Stimulated activated naive CD4-positive, alpha-beta T cell treated with Interleukin-2 at 50 U/mL for 16 hours (primary cell): ENCODE results near the gene SMOC2.

ENCODE experiments used
- DNase-seq: peaks from one replicate; lab custom pipeline; 2025; lab: John Stamatoyannopoulos, UW

The SMOC2 gene

DNA sequence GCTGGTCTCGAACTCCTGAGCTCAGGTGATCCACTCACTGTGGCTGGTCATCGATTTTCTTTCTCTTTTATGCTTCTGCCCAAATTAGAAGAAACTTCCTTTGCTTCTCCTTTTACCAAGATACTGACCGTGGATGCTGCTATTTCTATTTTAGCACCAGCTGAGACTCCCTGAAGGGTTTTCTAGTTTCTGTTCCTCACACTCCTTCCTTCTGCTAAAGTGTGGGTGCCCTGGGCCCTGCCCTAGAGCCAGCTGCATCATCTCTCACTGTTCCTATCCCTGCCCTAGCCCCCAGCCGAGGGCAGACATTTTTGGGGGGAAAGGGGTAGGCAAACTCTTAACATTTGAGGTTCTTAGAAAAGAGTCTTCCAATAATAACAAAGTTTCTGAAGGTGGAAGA lies 6.3 kb downstream of the SMOC2 start:
- no peak for DNase-seq

DNA sequence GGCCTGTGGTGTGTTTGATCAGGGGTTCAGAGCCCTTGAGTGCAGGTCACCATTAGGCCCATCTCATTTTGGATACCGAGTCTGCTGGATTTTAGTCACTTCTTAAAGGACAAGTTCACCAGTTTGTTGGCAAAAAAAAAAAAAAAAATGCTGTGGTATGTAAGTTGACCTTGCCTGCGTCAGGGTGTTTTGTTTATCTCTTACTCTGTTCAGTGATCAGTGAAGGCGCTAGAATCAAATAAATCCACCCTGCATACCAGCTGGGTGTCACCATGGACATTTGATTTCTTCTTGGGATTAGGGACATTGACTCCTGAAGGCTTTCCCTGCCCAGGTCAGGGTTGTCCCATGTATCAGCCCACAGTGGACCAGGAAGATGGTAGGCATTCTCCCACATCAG lies 6.7 kb downstream of the SMOC2 start:
- no peak for DNase-seq

DNA sequence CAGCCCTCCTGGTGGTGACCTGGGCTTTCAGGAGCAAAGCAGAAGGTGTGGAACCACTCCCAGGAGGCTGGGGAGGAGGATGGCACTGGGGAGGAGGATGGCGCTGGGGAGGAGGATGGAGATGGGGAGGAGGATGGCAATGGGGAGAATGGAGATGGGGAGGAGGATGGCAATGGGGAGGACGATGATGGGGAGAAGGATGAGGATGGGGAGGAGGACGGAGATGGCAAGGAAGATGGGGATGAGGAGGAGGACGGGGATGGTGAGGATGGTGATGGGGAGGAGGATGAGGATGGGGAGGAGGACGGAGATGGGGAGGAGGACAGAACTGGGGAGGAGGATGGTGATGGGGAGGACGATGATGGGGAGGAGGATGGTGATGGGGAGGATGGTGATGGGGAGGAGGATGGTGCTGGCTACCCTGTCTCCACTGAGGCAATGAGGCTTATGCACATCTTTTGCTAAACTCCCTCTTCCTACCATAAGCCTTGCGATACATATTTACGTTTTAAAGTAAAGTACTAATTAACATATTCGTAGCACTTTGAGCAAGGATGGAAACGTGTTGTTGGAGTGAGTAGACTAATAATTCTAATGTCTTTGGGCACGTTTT lies 7.4 kb downstream of the SMOC2 start:
- DNase-seq = no peak

DNA sequence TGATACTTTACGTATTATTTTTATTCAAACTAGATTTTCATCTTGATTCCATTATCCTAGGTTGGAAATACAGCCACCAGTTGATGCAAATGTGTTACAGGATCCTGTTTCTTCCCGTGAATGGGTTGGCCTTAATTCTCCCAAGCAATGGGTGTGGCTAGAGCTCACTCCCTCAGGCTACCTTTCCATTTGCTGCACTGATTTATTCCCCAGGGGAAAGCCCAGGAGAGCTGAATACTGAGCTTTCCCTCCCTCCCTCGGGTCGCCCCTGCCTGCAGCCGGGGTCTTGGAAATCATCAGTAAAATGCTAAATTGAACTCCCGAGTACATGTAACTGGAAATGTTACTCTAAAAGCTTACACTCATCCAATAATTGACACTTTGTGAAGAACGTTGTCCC lies 9.9 kb downstream of the SMOC2 start:
- no peak for DNase-seq

DNA sequence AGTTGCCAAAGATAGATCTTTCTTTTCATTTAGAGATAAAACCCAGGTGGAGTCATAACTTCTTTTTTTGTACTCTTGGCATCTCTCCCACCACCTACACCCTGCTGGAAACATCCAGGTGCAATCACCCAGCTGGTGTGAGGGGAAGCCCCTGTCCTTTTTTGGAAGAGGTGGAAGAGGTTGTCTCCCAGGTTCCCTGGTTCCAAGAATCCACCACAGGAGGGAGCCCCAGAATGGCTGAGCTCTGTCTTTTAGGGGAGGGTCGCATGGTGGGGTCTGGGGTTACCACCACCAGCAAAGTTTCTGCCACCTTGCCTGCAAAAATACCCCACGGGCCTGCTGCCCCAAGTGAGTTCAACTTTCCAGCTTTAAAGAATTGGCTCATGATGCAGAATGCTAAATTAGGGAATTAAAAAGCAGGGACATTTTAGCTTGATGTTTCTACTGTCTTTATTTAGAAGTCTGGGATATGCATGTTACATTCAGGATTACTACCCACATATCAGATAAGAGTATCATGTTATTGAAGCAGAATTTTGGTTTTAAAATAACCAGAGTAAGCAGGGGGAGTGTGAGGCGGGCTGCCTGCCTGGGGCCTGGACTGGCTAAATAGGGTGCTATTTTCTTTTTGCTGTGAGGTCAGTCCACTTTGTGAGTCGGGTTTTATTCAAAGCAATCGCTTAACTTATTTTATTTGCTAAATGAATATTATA lies 11.0 kb downstream of the SMOC2 start:
- DNase-seq = no peak

DNA sequence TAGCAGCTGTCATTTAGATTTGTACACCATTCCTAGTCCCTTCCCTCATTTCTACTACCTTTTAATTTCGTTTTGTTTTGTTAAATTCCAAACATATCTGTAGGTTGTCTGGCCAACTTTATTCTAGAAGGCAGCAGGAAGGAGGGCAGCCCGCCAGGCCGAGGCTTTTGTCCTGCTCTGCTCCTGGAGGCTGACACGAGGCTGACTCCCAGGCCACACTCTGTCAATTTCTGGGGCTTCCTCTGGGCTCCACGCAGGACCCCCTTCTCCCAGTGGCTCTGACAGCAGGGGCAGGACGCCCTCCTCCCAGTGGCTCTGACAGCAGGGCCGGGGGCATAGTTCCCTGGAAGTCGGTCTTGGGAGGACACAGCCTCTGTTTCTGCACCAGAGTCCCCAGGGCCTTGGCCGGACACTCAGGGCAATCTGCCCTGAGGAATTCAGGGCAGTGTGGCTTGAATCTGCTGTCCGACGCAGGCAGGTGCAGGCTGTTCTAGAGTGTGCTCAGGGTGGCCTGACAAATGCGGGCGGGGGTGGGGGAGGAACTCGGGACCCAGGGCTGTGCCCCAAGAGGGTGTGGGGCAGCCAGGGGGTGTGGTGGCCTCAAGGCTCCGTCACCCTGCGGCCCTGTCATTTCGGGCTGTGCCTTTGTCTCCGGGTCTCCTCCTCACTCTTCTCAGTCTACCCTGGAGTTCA lies 11.8 kb downstream of the SMOC2 start:
- DNase-seq = no peak

DNA sequence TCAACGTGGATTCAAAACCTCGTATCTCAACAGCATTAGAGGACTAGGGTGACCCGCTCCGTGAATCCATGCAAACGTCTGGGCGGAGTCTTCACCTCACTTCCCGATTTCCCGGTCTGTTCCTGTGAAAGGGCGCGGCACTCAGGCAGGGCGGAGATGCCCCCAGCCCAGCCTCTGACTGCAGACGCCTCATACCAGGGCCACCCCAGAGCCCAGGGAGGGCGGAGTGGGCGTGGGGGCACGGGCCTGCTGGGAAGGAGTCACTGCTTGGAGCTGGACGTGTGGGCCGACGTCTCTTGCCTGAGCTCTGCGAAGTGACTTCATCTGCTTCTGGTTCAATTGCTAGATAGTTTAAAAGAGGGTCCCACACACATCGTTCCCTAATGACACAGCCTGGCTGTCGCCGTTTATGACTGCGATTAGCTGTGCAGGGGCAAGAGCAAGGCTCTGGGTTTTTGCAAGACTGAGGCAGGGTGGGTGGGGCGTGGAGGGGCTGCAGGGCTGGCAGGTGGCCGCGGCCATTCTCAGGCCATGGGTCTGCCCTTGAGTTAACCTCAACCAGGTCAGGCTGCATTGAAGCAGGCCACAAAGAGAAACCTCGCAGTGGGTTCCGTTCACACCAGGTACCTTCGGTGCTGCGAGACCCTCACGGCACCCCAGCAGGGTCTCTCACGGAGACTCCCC lies 15.0 kb downstream of the SMOC2 start:
- no peak for DNase-seq

DNA sequence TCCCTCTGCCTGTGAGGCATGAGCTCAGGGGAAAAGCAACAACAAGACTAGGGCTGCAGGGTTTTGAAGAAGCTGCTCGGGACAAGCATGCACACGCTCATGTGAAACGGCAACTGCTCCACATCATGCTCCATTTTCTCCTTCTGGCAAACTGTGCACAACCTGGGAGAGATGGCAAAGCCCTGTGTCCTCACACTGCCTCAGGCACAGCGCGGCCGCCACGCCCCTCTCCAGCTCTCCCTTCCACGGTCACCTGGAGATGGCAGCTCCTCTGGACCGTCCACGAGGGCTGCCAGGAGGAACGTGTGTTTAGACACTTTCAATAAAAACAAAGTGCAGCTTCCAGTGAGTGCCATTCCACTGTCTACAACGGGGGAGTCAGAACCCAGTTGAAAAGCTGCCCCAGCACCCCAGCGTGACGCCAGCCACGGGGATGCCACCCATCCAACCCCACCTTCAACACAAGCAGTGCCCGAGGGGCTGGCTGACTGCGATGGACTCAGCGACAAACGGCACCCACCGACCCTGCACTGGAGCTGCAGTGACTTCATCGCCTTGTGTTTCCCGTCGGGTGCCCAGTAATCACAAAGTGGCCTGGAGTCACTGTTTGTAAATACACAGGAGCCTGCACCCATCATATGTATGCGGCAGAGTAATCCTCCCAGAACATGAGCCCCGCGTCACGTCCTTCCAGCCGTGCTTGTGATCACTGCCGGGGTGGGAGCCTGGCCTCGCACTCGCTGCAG lies 16.1 kb downstream of the SMOC2 start:
- DNase-seq = no peak

DNA sequence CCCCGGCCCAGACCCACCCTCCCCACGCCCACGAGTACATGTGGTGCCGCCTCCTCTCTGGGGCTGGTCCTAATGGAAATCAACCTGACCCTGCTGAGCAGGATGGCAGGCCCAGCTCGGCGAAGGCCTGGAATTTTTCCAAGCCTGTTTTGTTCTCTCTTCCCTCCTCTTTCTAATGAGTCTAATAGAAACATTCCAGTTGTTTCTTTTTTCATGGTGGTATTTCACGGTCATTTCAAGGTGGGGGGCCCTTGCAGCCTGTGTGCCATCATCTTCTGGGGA lies 16.6 kb downstream of the SMOC2 start:
- DNase-seq = no peak

DNA sequence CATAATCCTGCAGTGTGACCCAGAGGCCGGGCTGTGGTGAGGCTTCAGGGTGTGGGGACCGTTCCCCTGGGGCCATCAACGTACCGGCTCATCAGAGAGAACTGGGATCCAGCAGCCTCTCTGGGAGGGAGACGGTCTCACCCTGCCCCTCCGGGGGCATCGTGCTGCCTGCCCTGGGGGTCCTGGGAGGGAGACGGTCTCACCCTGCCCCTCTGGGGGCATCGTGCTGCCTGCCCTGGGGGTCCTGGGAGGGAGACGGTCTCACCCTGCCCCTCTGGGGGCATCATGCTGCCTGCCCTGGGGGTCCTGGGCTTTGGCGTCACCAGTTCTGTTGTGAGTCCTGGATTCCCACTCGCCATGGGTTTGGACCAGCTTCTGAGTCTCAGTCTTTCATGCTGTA lies 17.1 kb downstream of the SMOC2 start:
- DNase-seq = no peak

DNA sequence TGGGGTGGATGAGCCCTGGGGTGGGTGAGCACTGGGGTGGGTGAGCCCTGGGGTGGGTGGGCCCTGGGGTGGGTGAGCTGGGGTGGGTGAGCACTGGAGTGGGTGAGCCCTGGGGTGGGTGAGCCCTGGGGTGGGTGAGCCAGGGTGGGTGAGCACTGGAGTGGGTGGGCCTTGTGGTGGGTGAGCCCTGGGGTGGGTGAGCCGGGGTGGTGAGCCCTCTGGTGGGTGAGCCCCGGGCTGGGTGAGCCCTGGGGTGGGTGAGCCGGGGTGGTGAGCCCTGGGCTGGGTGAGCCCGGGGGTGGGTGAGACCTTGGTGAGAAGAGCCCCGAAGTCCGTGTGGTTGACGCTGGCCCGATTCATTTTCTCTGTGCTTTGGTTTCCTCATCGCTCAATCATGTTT lies 18.6 kb downstream of the SMOC2 start:
- no peak for DNase-seq

DNA sequence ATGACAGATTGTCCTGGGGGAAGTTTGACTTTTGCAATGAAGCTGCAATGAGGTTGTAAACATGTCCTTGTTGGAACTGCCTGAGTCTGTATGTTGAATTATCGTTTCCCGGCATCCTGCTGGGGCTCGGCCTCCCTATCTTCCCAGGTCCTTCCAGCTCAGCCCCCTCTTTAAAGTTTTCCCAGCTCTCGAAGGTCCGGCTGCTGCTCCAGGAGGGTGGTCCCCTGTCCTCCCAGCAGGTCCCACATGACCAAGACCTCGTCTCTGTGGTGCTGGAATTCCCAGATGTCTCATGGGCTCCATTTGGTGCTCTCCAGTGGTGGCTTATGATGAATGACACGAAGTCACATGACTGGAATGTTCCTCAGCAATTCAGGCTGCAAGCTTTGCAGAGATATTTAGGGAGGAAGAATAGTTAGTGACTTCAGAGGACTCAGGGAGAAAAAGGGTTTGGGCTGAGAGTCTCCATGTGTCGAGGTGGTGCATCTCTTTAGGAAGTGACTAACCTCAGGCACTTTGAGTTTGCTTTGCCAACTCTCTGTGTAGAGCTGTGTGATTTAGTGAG lies 21.4 kb downstream of the SMOC2 start:
- no peak for DNase-seq

DNA sequence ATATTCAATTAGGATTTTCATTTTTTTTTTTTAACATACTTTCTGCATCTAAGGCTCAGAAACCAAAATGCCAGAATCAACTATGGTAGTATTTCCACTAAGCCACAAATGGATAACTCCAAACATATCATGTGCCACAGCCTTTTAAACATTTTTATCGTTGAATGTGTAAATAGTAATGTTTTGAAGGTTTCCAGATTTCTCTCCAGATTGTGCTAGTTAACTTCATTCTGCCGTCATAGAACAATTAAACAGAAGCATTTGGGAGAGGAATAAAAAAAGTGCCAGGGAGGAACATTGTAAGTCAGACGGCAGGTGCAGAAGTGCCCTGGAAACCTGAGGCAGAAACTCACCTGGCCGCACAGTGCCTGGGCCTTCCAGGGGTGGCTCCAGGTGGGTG lies 23.6 kb downstream of the SMOC2 start:
- DNase-seq = no peak

DNA sequence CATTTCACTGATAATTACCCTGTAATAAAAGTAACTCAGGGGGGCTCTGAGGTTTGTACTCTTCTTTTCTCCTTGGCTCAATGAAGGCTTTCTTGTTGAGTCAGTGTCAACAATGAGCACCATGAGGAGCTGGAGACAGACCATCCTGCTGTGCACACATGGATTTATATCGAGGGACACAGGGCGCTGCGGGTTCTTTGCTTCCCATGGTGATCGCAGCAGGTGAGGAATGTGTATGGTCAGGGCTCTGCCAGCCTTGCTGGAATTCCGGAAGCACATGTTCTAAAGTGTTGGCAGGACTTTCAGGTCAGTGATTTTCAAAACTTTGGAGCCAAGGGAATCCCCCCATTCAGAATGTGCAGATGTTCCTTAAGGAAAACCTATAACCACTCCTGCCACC lies 27.1 kb downstream of the SMOC2 start:
- no peak for DNase-seq

DNA sequence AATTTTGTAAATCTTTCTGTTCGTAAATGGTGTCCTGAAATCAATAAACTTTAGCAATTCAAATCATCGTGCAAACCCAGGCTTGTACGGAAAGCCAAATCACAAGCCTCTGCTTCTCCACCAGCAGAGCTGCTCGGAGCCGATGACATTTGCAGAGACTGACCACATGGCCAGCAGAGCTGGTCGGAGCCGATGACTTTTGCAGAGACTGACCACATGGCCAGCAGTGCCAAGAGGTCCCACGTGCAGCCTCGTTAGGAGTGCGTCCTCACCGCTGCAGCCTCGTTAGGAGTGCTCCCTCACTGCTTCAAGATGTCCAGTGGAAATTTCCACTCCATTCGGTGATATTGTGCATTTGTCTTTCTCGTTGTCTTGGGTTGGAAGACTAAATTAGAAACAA lies 28.5 kb downstream of the SMOC2 start:
- no peak for DNase-seq

DNA sequence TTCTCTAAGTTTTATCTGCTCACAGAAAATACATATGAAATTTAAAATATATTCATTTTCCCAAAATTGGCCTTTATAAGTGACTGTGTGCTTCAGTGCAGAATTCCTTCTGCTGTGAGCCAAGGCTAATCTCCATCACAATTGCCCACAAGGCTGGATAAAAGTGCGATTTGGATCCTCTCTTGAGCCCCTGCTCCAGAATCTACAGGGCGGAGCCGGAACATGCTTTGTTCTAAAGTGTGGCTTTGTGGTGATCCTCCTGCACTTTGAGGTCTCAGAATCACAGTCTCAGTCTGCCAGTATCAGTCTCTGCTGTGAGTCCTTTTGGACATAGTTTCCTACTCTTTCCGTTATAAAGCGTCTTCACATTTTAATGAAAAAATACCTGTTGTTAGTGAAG lies 28.9 kb downstream of the SMOC2 start:
- DNase-seq = no peak

DNA sequence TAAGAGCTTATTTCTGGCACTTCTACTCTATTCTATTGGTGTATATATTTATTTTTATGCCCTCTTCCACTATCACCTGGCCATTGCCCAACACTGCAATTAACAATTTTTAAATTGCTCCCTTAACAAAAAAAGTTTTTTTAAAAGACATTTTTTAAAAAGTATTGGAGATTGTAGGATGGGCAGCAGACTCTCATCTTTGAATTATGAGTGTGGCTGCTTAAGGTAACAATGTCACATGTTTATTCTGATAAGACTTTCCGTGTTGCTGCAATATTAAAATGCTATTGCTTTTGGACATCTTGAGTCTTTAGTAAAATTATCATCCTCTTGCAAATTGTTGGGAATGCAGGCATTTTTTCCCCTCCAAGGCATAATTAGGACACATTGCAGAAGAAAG lies 31.4 kb downstream of the SMOC2 start:
- no peak for DNase-seq

DNA sequence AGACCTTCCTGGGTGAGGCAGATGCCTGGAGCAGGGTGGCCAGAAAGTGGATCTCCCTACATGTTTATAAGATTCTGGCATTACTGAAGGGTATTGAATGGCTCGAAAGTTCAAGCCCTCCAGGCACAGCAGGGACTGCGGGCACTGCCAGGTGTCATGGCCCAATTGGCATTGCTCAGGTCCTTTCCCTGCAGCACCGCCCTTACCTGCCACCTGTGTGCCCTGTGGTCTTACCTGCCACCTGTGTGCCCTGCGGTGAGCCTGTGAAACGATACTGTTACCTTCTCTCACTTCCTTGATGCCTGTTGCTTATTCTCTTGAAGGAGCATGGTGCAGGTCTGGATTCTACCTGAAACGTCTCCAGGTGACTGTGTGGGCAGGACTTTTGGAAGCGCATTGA lies 32.2 kb downstream of the SMOC2 start:
- DNase-seq = no peak

DNA sequence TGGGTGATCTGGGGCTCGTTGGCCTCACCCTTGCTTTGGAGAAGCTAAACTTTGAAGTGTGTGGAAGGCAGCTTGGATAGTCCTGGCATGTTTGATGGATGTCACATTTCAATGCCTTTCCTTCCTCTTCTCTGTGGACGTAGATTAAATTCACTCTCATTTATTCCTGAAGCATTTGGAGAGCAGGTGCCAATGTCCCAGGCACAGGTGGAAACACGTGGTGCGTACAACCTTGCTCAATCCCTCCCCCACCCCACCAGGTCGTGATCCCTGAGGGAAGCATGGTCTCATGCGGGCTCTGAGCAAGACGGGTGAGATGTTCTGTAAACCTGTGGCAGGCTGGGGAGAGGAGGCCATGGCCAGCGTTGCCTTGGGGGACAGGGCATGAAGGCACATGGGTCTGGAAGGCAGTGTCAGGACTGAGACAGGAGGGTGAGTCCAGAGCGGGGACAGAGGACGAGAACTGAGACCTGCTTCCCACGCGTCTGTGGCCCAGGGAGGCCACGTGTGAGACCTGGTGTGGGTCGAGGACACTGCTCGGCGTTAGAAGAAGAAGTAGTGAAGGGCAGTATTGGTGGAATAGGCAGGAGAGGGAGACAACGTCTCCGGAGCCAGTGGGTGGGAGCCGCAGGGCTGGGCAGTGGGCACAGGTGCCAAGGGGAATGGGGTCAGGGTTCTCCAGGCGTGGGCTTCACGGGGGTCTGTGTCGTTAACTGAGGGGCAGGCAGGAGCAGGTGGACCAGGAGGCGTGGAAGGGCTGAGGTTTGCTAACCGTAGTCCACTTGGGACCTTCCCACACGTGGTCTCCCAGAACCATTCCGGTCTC lies 34.4 kb downstream of the SMOC2 start:
- DNase-seq = no peak

DNA sequence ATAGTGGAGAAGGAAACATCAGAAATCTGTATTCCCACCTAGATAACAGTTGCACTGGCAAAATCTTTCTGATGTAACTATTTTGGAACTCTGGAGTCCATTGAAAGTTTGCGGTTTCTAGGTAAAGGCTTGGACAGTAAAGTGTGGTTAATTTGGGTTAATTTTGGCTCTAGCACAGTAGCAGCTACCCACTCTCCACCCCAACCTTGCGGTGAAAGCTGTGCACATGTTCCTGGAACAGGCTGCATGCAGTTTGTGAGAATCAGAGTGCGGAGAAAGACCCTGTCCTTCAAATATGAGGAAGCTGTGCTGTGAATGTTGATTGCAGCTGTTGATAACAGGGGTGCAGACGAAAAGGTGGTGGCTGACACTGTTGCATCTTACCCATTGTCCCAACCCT lies 38.4 kb downstream of the SMOC2 start:
- DNase-seq = no peak

DNA sequence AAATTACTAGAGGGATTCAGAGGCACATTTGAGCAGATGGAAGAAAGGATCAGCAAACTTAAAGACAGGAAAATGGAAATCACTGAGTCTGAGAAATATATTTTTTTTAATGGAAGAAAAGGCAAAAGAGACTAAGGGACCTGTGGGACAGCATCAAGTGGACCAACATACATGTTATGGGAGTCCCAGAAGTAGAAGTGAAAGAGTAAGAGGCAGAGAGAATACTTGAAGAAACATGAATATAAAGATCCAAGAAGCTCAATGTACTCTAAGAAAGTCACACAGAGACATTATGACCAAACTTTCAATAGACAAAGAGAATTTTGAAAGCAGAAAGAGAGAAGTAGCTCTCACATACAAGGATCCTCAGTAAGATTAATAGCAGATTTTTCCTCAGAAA lies 39.5 kb downstream of the SMOC2 start:
- no peak for DNase-seq
